H9 (cell line): Measurements from ENCODE around the gene ATP8A2. TPM values are rescaled to one million over a fixed set of nuclear protein-coding genes. Genes with fewer than 3 reads are reported as not detected.

ENCODE experiments used
- DNase-seq: peaks from one replicate; pipeline ENCODE4 v3.0.0-alpha.2; 2017
- H2AFZ ChIP-seq: one replicate; pipeline ENCODE4 v1.6.1; 2013; ENCODE audit warnings: mild to moderate bottlenecking, low read length, control low read depth, moderate library complexity
- H2AK5ac ChIP-seq: 2 replicates; pipeline ENCODE4 v1.6.1; 2013; ENCODE audit warnings: low read length, control low read depth, mixed read lengths; ENCODE audit not compliant: insufficient read length
- H2BK120ac ChIP-seq: one replicate; pipeline ENCODE4 v1.6.1; 2013; ENCODE audit warnings: low read depth, mild to moderate bottlenecking, low read length, control low read depth, inconsistent platforms; ENCODE audit not compliant: poor library complexity, severe bottlenecking
- H2BK12ac ChIP-seq: 2 replicates; pipeline ENCODE4 v1.6.1; 2013; ENCODE audit warnings: low read length, control low read depth, mixed read lengths, low read depth; ENCODE audit not compliant: insufficient read length
- H2BK15ac ChIP-seq: 2 replicates; pipeline ENCODE4 v1.6.1; 2013; ENCODE audit warnings: low read depth, low read length, control low read depth
- H2BK20ac ChIP-seq: one replicate; pipeline ENCODE4 v1.6.1; 2013; ENCODE audit warnings: low read depth, mild to moderate bottlenecking, low read length, control low read depth, inconsistent platforms; ENCODE audit not compliant: poor library complexity, severe bottlenecking
- H2BK5ac ChIP-seq: 2 replicates; pipeline ENCODE4 v1.6.1; 2013; ENCODE audit warnings: low read length, control low read depth, mixed read lengths; ENCODE audit not compliant: insufficient read length
- H3K14ac ChIP-seq: 2 replicates; pipeline ENCODE4 v1.6.1; 2013; ENCODE audit warnings: low read length, control low read depth; ENCODE audit not compliant: insufficient read depth
- H3K18ac ChIP-seq: 2 replicates; pipeline ENCODE4 v1.6.1; 2013; ENCODE audit warnings: low read depth, mild to moderate bottlenecking, mixed read lengths, low read length, control low read depth; ENCODE audit not compliant: insufficient read length
- H3K23ac ChIP-seq: 2 replicates; pipeline ENCODE4 v1.6.1; 2013; ENCODE audit warnings: low read length, control low read depth, mixed read lengths, low read depth; ENCODE audit not compliant: insufficient read length
- H3K23me2 ChIP-seq: 2 replicates; pipeline ENCODE4 v1.6.1; 2013; ENCODE audit warnings: low read depth, mild to moderate bottlenecking, mixed read lengths, low read length, control low read depth; ENCODE audit not compliant: insufficient read length, poor library complexity, severe bottlenecking
- H3K27ac ChIP-seq: 2 replicates; pipeline ENCODE4 v1.5.1; 2013; ENCODE audit warnings: low read length, control low read depth, mixed read lengths, low read depth; ENCODE audit not compliant: insufficient read length
- H3K27me3 ChIP-seq: 2 replicates; pipeline ENCODE4 v1.6.1; 2013; ENCODE audit warnings: low read length, control low read depth, inconsistent platforms; ENCODE audit not compliant: insufficient read depth
- H3K4ac ChIP-seq: 2 replicates; pipeline ENCODE4 v1.6.1; 2013; ENCODE audit warnings: low read depth, mild to moderate bottlenecking, control low read depth, inconsistent platforms, low read length, moderate library complexity
- H3K4me1 ChIP-seq: 2 replicates; pipeline ENCODE4 v1.6.1; 2013; ENCODE audit warnings: low read length, control low read depth, inconsistent platforms; ENCODE audit not compliant: insufficient read depth
- H3K4me2 ChIP-seq: 2 replicates; pipeline ENCODE4 v1.6.1; 2013; ENCODE audit warnings: low read length, control low read depth, mixed read lengths; ENCODE audit not compliant: insufficient read length, insufficient read depth
- H3K56ac ChIP-seq: 2 replicates; pipeline ENCODE4 v1.6.1; 2013; ENCODE audit warnings: low read depth, mild to moderate bottlenecking, mixed read lengths, low read length, control low read depth; ENCODE audit not compliant: insufficient read length
- H3K79me1 ChIP-seq: 2 replicates; pipeline ENCODE4 v1.6.1; 2013; ENCODE audit warnings: low read depth, mild to moderate bottlenecking, moderate library complexity, low read length, control low read depth, inconsistent platforms; ENCODE audit not compliant: insufficient read depth, poor library complexity, severe bottlenecking
- H3K79me2 ChIP-seq: 2 replicates; pipeline ENCODE4 v1.6.1; 2013; ENCODE audit warnings: low read length, control low read depth, inconsistent platforms; ENCODE audit not compliant: insufficient read depth
- H3K9ac ChIP-seq: 2 replicates; pipeline ENCODE4 v1.6.1; 2013; ENCODE audit warnings: low read length, control low read depth, mixed read lengths; ENCODE audit not compliant: insufficient read length; ENCODE audit errors: extremely low read depth
- H3K9me3 ChIP-seq: one replicate; pipeline ENCODE4 v1.6.1; 2013; ENCODE audit warnings: low read depth, low read length, inconsistent platforms; ENCODE audit not compliant: control insufficient read depth
- H3T11ph ChIP-seq: one replicate; pipeline ENCODE4 v1.6.1; 2013; ENCODE audit warnings: mild to moderate bottlenecking, low read length, control low read depth, inconsistent platforms
- H4K20me1 ChIP-seq: one replicate; pipeline ENCODE4 v1.6.1; 2013; ENCODE audit not compliant: control insufficient read depth, insufficient read length, insufficient read depth
- H4K5ac ChIP-seq: 2 replicates; pipeline ENCODE4 v1.6.1; 2013; ENCODE audit warnings: low read depth, mild to moderate bottlenecking, mixed read lengths, low read length, control low read depth; ENCODE audit not compliant: insufficient read length
- H4K8ac ChIP-seq: replicated peaks from 2 replicates; pipeline ENCODE4 v1.6.1; 2013; ENCODE audit warnings: low read length, control low read depth, mixed read lengths, low read depth; ENCODE audit not compliant: insufficient read length
- H4K91ac ChIP-seq: 2 replicates; pipeline ENCODE4 v1.6.1; 2013; ENCODE audit warnings: low read depth, mild to moderate bottlenecking, moderate library complexity, mixed read lengths, low read length, control low read depth; ENCODE audit not compliant: insufficient read length
- H3K27ac Mint-ChIP-seq, 3 experiments: 2 replicates in 2 of 3; 3 replicates in 1 of 3; pipeline ENCODE4 v1.8.0; 2020 to 2021; ENCODE audit warnings: mixed read lengths in 3 of 3, mild to moderate bottlenecking in 1 of 3, moderate library complexity in 1 of 3
- H3K27me3 Mint-ChIP-seq: 2 replicates; pipeline ENCODE4 v1.8.0; 2021; ENCODE audit warnings: low read depth, mild to moderate bottlenecking, moderate library complexity, mixed read lengths
- H3K36me3 Mint-ChIP-seq, 3 experiments: 2 replicates in 2 of 3; 3 replicates in 1 of 3; pipeline ENCODE4 v1.8.0; 2020 to 2021; ENCODE audit warnings: low read depth in 3 of 3, mixed read lengths in 3 of 3; ENCODE audit not compliant: insufficient read depth in 1 of 3
- H3K4me1 Mint-ChIP-seq, 2 experiments: 2 replicates each; pipeline ENCODE4 v1.8.0; 2020; ENCODE audit warnings: mixed read lengths in 2 of 2
- H3K4me3 Mint-ChIP-seq, 2 experiments: 2 replicates in 1 of 2; 3 replicates in 1 of 2; pipeline ENCODE4 v1.8.0; 2020 to 2021; ENCODE audit warnings: mild to moderate bottlenecking in 2 of 2, mixed read lengths in 2 of 2, moderate library complexity in 1 of 2
- H3K9me3 Mint-ChIP-seq, 2 experiments: 2 replicates in 1 of 2; 3 replicates in 1 of 2; pipeline ENCODE4 v1.8.0; 2020; ENCODE audit warnings: mild to moderate bottlenecking in 2 of 2, mixed read lengths in 2 of 2, moderate library complexity in 1 of 2
- CTCF ChIP-seq: fragments of 200-600 bp; sonication (generic); conservative IDR thresholded peaks from 3 replicates; pipeline ENCODE4 v1.8.0; 2021; ENCODE audit warnings: antibody characterized with exemption, mild to moderate bottlenecking
- WGBS: extraction: QIAGEN DNeasy Blood & Tissue Kit; methylation state at CpG from one replicate; pipeline ENCODE4 v1.1.7; 2013; ENCODE audit warnings: missing lambda C conversion rate, low lambda C conversion rate, mixed read lengths; ENCODE audit not compliant: insufficient read length; ENCODE audit errors: extremely low coverage; 5-methylcytosine and 5-hydroxymethylcytosine counted together
- total RNA-seq: library from RNA; stranded (reverse); gene quantifications from 2 replicates; pipeline ENCODE4 v1.2.1, GENCODE V29; 2021

ATP8A2 gene
- total RNA-seq, 1 experiment from 2014 or later, result 18.2 TPM

- Histone ChIP-seq H2BK5ac (no peak overlapping the region), H3K27ac (no peak overlapping the region), H3K4ac (no peak overlapping the region), H2BK120ac (no peak overlapping the region), H3K79me1 (no peaks in the 10 kb centered on the region), H4K91ac (no peak overlapping the region), H2BK12ac (no peak overlapping the region), H3K56ac (no peak overlapping the region), H2BK15ac (no peak overlapping the region), H3K79me2 (no peaks in the 10 kb centered on the region), H4K20me1 (no peaks in the 10 kb centered on the region), H3K27me3 (no peaks in the 10 kb centered on the region), H3T11ph (no peak overlapping the region), H4K8ac (no peak overlapping the region), H2AFZ (no peak overlapping the region), H3K9ac (no peak overlapping the region), H3K18ac (no peak overlapping the region), H3K4me1 (no peaks in the 10 kb centered on the region), H2BK20ac (no peak overlapping the region), H3K23me2 (no peaks in the 10 kb centered on the region), H3K23ac (no peak overlapping the region), H4K5ac (no peak overlapping the region), H2AK5ac (no peak overlapping the region), H3K9me3 (no peaks in the 10 kb centered on the region), H3K14ac (no peak overlapping the region), H3K4me2 (no peak overlapping the region)
- Mint-ChIP-seq H3K27me3 (no peaks in the 10 kb centered on the region), H3K36me3 (peaks cover 0 to 2% (median 0%) of the 10 kb centered on the region in 3 experiments; a peak in 3 of 7 replicates), H3K4me1 (peaks cover 7% of the 10 kb centered on the region in 2 experiments; a peak in 3 of 4 replicates), H3K9me3 (no peaks in the 10 kb centered on the region), H3K4me3 (no peak overlapping the region), H3K27ac (peak overlapping the region in 1 of 3 experiments; percentile 10; a peak in 1 of 7 replicates)
- WGBS, result no CpG with 5 or more reads among the region's 14 CpGs
- TF ChIP-seq CTCF, result no peak
- no peak for DNase-seq
These were observed 198.4 kb downstream of the ATP8A2 start for GRCh38 chr13:25570185-25570584.
